Stimulated activated CD4-positive, alpha-beta T cell treated with anti-CD3 and anti-CD28 coated beads, Interleukin-1b, Interleukin-23, amount 100 ng/mL, for 24 hours (primary cell): ENCODE data around the gene DDRGK1.
"Not testable (repeated sequence)": the region's sequence is repeated elsewhere in the genome, so short reads cannot be mapped to it uniquely, and the experiment has no call there.

ENCODE experiments used
- DNase-seq, 4 experiments: peaks; one replicate each; pipeline ENCODE4 v3.0.0-alpha.2; 2020; ENCODE audit warnings: low read depth in 4 of 4, low spot score in 1 of 4

The DDRGK1 gene

DNA sequence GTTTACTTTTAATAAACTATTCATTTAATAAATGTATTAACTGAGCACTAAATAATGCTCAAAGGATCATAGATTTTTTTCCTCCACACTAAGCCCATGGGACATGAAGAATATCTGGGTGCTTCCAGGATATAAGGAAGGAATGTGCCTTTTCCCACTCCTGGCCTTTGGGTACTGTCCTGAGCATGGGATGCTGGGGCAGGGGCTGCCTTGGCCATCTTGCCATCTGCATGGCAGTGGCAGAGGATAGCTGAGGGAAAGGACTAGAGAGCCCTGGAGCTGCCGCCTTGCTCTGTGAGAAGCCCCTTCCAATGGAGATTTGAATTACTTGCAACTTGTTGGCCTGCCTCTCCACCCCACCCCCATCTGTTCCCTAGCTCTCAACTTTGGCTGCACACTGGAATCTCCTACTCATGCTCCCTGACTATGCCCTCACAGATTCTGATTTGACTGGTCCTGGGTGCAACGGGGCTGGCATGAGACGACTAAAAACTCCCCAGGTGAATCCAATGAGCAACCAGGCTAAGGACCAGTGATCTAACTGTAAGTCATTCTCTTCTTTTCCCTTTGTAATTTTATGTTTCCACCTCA is 15.6 kb downstream of the DDRGK1 start:
- DNase-seq = no peak

DNA sequence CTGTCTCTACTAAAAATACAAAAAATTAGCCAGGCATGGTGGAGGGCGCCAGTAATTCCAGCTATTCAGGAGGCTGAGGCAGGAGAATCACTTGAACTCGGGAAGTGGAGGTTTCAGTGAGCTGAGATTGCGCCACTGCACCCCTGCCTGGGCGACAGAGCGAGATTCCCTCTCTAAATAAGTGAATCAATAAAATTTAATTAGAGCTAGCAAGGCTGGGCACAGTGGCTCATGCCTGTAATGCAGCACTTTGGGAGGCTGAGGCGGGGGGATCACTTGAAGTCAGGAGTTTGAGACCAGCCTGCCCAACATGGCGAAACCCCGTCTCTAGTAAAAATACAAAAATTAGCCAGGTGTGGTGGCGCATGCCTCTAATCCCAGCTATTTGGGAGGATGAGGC is 16.6 kb downstream of the DDRGK1 start:
- DNase-seq = not testable (repeated sequence)

DNA sequence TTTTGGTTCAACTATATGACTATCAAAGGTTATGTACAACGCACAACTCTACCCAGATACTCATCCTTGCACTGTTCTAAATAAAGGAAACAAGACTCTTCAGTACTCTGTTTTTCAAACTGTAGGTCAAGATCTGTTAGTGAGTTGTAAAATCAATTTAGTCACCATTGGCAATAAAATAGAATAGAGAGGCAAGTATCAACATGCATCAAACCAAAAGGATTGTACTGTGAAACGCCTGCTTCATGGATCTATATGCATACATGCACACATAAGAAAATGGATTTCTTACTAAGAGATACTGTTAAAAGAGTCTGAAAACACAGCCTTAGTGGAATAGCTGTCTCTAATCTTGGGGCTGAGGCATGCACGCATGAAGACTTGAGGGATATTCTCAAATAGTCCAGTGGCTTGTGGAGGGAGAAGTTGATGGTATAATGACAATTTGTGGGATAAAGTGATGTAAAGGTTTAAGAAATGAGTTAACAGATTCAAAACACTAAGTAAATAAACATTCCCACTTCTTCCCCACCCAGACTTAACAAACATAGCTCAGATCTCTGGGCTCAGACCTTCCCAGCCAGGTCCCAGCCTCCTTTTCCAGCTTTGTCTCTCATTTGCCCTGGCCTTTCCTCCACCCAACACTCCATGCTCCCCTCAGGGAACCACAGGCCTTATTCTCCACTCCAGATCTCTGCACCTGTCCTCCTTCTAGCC is 20.4 kb downstream of the DDRGK1 start:
- no peak for DNase-seq

DNA sequence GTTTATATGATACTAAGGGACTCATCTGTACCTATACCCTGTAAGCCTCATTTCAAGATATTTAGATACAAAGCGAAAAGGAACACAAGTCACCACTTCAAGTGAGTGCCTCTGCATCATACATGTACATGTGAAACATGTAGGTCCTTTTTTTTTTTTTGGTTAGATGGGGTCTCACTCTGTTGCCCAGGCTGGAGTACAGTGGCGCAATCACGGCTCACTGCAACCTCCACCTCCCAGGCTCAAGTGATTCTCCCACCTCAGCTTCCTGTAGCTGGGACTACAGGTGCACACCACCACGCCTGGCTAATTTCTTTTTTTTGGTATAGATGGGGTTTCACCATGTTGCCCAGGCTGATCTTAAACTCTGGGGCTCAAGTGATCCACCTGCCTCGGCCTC is 22.1 kb downstream of the DDRGK1 start:
- not testable (repeated sequence) for DNase-seq

DNA sequence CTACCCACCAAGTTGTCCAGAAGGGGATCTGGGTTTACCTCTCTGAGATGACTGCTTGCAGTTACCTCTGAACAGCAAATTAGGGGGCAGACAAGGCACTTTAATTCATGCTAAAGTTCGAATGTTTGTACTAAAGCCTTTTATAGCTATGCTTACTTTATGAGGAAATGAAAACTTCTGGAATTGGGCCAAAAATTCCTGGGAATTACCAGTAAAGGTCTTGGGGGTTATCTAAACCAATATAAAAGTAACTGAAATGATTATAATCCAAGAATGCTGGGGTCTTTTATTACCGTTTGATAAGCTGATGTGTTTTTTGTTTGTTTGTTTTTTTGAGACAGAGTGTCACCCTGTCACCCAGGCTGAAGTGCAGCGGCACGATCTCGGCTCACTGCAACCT is 23.2 kb downstream of the DDRGK1 start:
- DNase-seq = no peak

DNA sequence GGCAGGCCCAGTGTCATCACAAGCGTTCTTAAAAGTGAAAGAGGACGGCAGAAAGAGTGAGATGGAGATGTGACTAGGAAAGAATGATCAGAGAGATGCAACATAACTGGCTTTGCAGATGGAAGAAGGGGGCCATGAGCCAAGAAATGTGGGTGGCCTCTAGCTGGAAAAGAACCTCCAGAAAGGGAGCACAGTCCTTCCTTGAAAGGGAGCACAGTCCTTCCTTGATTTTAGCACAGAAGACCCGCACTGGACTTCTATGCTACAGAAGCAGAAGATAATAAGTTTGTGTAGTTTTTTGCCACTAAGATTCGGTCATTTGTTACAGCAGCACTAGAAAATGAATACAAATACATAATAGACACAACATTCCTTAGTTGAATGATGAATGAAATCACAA is 24.2 kb downstream of the DDRGK1 start:
- no peak for DNase-seq

DNA sequence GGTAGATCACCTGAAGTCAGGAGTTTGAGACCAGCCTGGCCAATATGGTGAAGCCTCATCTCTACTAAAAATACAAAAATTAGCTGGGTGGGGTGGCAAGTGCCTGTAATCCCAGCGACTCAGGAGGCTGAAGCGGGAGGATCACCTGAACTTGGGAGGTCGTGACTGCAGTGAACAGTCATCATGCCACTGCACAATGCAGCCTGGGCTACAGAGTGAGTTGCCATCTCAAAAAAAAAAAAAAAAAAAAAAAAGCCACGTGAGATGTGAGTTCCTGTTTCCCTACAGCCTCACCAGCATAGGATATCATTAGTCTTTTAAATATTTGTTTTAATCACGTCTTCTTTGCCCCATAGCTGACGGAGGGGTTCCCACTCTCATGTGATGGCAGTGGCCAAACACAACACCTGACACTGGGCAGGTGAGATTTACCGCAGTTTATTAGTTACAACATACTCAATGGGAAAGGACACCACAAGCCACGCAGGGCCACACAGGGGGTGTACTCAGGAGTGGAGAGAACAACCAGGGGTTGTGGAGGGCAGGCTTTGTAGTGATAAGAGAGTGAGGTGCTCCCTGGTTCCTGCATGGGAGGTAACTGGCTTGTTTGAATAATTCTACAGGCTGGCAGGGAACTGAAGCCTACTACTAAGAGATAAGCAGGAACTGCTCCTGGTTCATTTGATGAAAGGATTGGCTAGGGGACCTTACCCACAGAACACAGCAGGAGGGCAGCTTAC is 26.6 kb downstream of the DDRGK1 start:
- DNase-seq = no peak

DNA sequence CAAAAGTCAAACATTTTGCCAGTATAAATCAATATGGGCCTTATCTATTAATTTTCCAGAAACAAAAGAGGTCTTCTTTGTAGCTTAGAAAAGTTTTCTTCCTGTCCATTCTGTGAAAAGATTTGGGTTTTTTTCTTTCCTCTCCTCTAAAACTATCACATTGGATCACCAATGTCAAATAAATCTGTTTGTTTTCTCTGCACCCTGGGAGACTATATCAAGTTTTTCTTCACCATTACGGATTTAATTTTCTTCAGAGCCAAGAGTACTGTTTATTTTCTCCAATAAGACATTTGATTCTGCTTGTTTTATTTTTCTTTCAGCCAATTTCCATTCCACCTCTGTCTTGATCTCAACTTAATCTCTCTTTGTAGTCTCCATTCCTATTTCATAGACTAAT is 29.2 kb downstream of the DDRGK1 start:
- no peak for DNase-seq

DNA sequence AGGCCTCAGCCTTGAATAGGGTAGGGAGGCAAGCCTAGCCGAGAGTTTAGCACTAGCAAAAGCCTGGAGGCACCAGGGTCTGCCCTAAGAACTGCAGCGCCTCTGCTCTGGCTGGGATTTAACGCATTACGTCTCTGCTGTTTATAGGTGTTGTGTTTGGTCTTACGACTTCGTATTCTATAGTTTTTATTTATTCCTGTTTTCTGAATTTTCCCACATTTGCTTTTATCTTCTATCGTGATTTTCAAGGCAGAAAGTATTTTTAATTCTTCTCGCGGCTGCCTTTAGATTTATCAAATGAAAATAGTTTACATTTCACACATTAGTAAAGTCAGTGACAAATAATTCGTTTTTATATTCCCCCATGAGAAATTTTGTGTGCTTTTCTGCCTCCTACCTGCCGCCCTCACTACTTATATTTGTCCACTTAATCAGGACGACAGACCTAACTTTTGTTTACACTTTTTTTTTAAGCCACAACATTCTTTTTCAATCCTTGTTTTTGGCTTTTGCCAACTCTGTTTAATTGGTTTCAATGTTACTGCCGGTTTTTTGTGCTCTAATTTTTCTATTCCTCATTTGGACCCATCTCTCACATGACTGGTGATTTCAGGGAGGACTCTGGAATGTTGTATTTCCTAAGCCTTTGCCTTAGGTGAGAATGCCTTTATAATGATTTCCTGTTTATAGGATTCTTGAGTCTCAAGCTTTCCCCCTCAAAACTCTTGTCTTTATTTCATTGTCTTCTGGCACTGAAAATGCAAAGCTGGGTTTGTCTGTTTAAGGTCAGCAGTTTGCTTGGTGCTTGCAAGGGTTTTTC is 29.8 kb downstream of the DDRGK1 start:
- DNase-seq = no peak

DNA sequence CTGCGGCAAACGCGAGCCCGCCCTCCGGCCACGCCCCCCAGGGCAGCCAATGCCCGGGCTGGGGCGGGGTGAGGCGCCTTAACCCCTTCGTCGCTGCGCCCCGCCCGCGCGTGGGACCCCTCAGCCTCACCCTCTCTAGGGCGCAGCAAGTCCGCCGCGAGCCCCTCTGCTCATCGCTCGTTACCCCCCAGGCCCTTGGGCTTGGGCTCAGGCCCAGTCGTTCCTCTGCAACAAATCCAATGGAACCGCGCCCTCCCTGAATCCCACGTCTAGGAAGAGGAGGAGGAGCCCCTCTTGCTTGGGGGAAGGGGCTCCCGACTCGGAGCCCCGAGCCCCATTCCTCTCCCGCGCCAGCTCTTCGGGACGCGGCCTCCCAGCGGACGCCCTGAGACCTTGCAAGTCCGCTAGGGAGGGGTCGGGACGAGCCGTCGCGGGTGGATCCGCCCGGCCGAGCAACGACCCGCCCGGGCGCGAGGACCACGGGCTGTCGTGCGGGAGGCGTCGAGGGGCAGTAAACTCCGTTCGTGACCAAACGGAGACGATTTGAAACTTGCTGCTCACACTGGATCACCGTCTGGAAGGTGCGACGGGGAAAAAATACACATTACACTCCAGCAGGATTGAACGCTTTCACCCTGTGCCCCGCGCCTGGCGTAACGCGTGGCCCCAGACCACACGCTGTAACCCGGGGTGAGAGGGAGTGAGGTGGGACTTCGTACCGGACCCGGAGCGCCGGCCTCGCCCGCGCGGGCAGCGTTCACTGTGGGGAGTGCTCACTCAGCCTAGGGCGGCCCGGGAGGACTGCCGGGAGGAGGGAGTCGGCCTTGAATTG is 30.7 kb downstream of the DDRGK1 start:
- peak; percentile 84 to 90 (median 86) for DNase-seq

DNA sequence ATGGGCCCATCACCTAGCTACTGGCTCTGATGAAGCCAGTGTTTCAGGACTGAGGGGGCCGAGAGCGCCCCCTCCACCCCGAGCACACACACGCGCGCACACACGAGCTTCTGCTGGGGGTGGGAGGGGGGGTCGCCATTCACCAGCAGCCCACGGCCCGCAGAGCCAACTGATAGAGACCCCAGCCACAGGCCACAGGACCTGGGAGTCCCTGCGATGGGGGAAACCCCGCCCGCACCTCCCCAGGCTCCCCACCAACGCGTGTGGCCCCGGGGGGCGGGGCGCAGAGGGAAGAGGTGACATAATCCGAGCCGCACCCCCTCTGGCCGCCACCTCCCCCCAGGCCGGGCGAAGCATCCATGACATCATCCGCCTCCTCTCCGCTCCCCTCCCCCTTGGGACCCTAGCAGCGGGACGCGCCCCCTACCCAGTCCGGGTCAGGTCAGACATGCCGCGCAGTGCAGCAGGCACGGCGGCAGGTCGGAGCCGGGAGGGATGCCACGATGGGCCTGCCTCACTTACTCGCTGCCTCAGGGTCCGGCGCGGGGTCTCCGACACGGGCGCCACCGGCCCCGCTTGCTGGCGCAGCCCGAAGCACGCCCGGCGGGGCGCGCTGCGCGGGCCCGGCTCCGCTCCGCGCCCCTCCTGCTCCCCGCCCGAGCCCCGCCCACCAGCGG is 31.4 kb downstream of the DDRGK1 start, which contains the start of gene LZTS3:
Gene LZTS3, minus strand, starts transcription at position 617 of the 677 bp plus-strand sequence. CDS start 6,386 bp downstream, outside the sequence.
- DNase-seq = peak in 3 of 4 experiments; percentile 53 to 66 (median 54)

DNA sequence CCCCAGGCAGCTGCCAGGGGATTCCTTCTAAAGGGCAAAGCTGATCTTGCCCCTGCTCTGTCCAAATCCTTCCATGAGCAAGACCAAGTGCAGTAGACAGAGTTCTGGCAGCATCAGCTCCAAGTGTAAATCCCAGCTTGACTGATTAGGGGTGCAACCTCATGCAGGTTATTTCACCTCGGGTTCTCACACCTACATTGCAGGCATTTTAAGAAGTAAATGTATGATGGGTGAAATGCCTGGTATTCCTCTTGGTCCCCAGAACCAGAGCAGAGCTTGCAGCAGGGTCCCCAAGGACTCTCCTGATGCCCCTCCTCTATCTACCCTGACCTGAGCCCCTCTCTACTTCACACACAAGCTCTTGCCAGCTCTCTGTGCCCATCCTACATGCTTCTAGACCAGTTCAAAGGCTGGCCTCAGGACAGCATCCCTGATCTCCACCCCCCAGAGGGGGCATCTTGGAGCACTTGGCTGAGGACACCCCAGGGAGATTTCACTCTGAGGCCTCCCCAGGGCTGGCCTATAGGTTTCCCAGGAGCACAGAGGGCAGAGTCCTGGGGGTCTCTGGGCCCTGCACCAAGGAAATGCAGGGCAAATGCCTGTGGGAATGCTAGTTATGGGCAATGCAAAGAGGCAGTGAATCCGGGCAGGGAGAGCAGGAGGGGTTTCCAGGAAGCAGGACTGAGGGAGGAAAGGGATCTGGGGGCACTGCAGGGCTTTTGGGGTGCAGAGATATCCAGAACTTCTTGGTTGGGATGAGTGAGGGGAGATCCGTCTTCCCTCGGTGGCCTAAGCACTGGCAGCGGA is 32.2 kb downstream of the DDRGK1 start:
- no peak for DNase-seq

DNA sequence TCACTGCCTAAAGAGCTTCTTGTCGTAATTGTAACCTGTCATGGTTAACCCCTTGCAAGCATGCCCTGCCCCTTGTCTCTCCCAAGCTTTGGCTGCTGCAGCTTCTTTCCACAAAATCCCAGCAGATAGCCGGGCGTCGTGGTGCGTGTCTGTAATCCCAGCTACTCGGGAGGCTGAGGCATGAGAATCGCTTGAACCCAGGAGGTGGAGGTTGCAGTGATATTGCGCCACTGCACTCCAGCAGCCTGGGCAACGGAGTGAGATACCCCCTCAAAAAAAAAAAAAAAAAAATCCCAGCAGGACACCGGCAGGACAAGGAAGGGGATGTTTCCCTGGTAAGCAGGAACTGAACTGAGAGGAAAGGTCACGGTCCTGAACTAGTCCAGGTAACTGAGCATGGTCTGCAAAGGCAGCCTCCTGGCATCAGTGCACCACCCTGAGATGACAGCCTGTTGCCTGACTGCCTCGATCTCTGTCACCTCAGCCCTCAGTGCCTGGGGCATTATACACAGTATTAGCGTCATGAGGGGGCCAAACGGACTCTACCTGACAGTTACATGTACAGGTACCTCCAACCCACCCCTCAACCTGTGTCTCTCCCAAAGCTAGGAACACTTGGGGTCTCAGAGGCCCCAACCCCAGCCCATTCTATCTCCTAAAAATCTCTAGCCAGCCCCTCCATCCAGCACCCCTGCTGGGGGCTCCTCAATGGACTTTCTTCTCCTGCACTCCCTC is 32.9 kb downstream of the DDRGK1 start:
- no peak for DNase-seq

DNA sequence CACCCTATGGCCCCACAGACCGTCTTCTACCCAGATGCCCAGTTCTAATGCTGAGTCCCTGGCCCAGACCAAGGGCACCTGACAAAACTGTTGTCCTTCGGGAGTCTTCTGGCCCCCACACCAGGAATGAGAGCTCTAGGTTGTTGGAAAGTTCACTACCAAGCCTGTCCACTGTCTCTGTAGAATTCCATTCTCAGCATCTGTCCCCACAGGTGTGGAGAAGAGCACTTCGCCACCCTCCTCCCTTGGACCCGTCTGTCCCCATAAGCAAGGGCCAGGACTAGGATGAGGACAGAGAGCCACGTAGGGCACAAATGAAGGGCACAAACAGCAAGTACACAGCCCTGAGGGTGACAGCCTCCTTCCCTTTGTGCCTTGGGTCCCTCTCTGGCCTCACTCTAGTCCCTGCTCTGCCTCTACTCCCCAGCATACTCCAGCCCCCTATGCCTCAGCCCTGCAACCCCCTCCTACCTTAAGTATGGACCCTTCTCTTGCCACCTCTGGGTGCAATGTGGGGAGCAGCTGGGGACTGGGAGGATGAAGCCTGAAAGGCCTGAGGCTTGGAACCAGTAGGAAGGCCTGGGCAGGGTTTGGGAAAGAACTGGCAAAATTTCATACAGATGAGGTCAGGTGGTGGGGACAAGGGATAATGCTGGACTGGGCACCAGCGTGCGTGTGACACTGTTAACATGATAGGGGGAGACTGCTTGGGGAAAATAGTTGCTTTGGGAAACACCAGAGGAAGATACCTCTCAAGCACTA is 35.5 kb downstream of the DDRGK1 start:
- DNase-seq = no peak

DNA sequence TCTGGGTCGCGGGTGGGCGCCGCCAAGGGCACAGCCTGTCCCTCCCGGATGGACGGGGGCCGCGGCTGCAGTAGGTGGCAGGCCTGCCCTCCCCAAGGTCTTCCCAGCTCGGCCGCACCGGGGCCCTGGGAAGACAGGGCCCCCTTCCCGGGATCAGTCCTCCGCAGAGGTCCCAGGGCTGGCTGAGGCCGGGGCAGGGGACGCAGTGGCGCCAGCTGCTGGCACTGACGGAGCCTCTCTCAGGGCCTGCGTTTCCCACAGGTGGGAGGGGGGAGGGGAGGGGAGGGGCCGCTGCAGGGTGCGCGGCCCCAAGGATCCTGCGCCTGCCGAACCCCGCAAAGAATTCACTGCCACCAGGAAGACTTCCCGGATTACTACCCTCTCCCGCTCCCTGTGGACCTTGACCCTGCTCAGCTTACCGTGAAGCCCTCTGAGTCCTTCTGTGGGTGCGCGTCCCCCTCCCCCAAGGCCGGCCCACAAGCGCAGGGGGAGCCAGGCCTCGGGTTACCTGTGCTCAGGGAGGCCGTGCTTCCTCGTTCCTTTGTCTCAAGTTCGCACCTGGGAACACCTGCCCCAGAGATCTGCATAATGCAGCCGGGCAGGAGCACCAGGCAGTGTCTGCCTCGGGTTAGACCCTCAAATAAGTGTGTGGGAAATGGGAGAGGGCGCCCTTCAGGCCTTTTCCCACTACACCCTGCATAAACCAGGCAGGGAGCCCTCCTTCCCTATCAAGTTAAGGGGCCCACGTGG is 36.2 kb downstream of the DDRGK1 start:
- no peak for DNase-seq

DNA sequence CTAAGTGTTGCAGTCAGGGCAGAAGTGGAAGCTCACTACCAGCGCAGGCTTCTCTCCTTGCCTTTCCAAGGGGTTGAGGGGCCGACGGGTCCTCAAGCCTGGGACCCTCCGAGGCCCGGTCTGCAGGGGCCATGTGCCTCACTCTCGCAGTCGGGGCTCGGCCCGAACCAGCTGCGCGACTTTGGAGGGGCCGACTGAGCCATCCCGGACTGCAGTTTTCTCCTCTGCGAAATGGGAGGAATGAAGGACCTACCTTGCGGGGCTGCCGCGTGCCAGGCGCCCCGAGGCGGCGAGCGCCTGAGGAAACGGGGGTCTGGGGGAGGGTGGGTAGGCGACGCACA is 36.8 kb downstream of the DDRGK1 start:
- DNase-seq = no peak

DNA sequence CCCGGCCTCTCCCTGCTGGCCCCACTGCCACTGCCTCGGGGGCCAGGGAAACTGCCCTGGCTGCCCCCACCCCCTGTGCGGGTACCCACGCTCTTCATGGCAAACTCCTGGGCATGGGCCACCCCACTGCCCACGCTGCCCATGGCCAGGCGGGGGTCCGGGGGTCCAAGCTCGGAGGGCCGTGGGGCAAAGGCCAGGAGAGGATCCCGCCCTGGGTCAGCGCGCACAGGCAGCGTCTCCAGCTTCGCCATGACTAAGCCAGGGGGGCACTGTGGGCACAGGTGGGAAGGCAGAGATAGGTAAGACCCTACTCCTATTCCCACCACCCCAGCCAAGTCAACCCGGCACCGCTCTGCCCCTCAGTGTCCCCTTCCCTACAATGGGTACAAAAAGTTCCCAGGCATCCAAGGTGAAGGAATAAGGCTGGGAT is 37.6 kb downstream of the DDRGK1 start:
- DNase-seq = no peak
